Naive thymus-derived CD8-positive, alpha-beta T cell (primary cell): ENCODE measurements around the gene NXF1. TPM values are rescaled to one million over a fixed set of nuclear protein-coding genes. Genes with fewer than 3 reads are reported as not detected.
"Not testable (repeated sequence)": the region's sequence is repeated elsewhere in the genome, so short reads cannot be mapped to it uniquely, and the experiment has no call there.

Source experiments
- ATAC-seq, 2 donors: fragments of 150-1000 bp; cut with Tn5 transposase in 1 of 2; sonication (Bioruptor Pico), chemical (Tn5 transposase) in 1 of 2; 1 replicate in 1 of 2; 2 replicates in 1 of 2; pipeline ENCODE4 v1.10.0; 2021; ENCODE audit warnings: mild to moderate bottlenecking in 2 of 2, moderate library complexity in 2 of 2
- POLR2A ChIA-PET: fragments of 350-600 bp; sonication (Branson Sonifier 250); formaldehyde crosslinking; loops from one replicate; lab custom pipeline; 2021; ENCODE audit warnings: antibody characterized with exemption; lab: Charles Lee
- DNase-seq, 10 donors: peaks; one replicate each; pipeline versions ENCODE4 v3.0.0 to v3.0.0-alpha.2; 2020 to 2022
- H3K27ac Mint-ChIP-seq, 10 donors: one replicate each; pipeline ENCODE4 v1.8.0; 2020 to 2022; ENCODE audit warnings: mild to moderate bottlenecking in 10 of 10, mixed read lengths in 10 of 10, moderate library complexity in 4 of 10, inconsistent platforms in 1 of 10
- H3K27me3 Mint-ChIP-seq, 5 donors: one replicate each; pipeline ENCODE4 v1.8.0; 2021 to 2022; ENCODE audit warnings: mixed read lengths in 5 of 5
- H3K36me3 Mint-ChIP-seq, 3 donors: one replicate each; pipeline ENCODE4 v1.8.0; 2020 to 2022; ENCODE audit warnings: mixed read lengths in 3 of 3, mild to moderate bottlenecking in 2 of 3, inconsistent platforms in 1 of 3
- H3K4me1 Mint-ChIP-seq, 4 donors: one replicate each; pipeline ENCODE4 v1.8.0; 2021 to 2022; ENCODE audit warnings: mixed read lengths in 4 of 4
- H3K4me3 Mint-ChIP-seq, 10 donors: one replicate each; pipeline ENCODE4 v1.8.0; 2020 to 2022; ENCODE audit warnings: mild to moderate bottlenecking in 10 of 10, mixed read lengths in 10 of 10, moderate library complexity in 6 of 10, inconsistent platforms in 1 of 10
- H3K9me3 Mint-ChIP-seq, 9 donors: one replicate each; pipeline ENCODE4 v1.8.0; 2020 to 2022; ENCODE audit warnings: mixed read lengths in 9 of 9, mild to moderate bottlenecking in 3 of 9, inconsistent platforms in 1 of 9, moderate library complexity in 1 of 9
- microRNA-seq: library from miRNA; unstranded; fragments of <30 nt; microRNA quantifications from one replicate; pipeline ENCODE4 v1.2.0, GENCODE V29; 2022; ENCODE audit warnings: borderline microRNAs expressed
- polyA plus RNA-seq, 3 donors: library from polyadenylated mRNA; unstranded; fragments of 300-500 nt; fragmentation: Illumina TruSeq; gene quantifications; one replicate each; pipeline ENCODE4 v1.2.3, GENCODE V29; 2021
- total RNA-seq, 8 experiments: library from RNA in 2 of 8; stranded (reverse) in 2 of 8; gene quantifications; one replicate each; pipeline ENCODE4 v1.2.3 and lab custom pipeline; 2021 to 2026

The NXF1 gene
- total and polyA plus RNA-seq, 5 experiments from 2014 or later: 38.4 to 191 (median 82.9) TPM

DNA sequence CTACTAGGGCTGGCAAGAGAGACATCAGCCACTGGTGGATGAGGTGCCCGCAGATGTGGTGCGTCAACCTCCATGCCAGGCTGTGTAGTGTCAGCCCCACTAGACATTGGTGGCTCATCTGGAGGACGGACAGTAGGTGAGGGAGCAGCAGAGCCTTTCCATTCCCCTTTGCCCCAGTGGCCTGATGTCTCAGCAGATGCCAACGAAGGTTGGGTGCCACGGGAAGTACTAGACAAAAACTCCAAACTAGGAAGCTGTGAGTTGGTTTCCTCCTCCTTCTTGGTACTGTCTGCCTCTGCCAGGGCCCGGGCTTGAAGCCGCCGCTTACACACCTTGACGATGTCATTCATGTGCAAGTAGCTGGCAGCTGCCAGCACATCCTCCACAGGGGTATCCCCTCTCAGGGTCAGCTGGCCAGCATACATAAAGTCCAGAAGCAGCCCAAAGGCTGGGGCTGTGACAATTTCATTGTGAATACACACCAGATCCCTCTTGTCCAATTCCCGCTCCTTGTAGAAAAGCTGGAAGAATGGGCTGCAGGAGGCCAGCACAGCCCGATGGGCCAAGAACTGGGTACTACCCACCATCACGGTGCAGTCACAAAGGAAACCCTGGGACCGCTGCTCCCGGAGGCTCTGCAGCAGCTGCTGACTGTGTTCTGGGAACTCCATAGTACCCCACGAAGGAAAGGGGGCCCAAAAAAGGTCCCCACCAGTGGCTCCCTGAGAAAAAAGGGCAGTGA, 52.1 kb downstream of the NXF1 start:
- no peaks in the 10 kb centered on the region for H3K9me3 Mint-ChIP-seq
- DNase-seq: no peak
- POLR2A ChIA-PET: interaction anchor here (0.5 to 6.6 kb wide), 42 partner anchors 9 to 1488 kb away, joined by 3 to 165 read pairs (median 8); partner anchors contain the start of genes B3GAT3, BSCL2, C11orf98 and CSKMT

DNA sequence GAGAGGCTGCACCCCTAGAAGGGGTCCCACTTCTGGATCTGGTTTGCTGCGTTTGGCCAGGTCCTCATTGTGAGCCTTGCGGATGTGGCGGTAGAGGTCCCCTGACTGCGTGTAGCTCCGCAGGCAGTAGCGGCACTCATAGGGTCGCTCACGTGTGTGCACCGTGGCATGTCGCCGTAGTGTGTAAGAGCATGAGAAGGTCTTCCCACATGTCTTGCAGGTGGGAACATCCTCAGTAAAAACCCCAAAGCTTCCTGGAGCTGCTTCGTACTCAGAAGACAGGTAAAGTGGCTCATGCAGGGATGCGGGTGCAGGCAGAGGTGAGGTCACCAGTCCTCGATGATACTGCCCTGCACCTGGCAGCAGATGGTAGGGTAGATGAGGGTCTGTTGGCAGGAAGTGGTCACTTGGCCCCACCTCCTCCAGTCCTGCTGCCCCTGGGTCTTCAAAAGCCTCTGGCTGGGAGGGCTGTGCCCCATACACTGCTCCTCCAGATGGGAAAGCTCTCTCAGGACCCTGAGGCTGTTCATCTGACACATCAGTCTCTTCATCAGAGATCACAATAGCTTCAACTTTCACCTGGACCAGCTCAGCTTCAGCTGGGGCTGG, 53.0 kb downstream of the NXF1 start:
- POLR2A ChIA-PET: interaction anchor here (0.6 to 6.6 kb wide), 14 partner anchors 9 to 161 kb away, joined by 3 to 165 read pairs (median 16); partner anchors contain the start of genes BSCL2, C11orf98, GNG3 and HNRNPUL2
- Mint-ChIP-seq H3K27me3 (no peaks in the 10 kb centered on the region), H3K4me3 (peak overlapping the region in 8 of 10 donors; percentile 36 to 97 (median 78)), H3K27ac (peak overlapping the region in 5 of 10 donors; percentile 66 to 99 (median 76)), H3K9me3 (no peaks in the 10 kb centered on the region), H3K36me3 (peaks cover 0 to 22% (median 0%) of the 10 kb centered on the region in 3 donors), H3K4me1 (peaks cover 11 to 49% (median 31%) of the 10 kb centered on the region in 4 donors)
- ATAC-seq (no peak), DNase-seq (no peak)

More for the DNA sequence above, 52.1 kb downstream of the NXF1 start:
- Mint-ChIP-seq H3K27me3 (no peaks in the 10 kb centered on the region), H3K4me1 (peaks cover 11 to 47% (median 31%) of the 10 kb centered on the region in 4 donors), H3K4me3 (peak overlapping the region; percentile 91 to 100 (median 97)), H3K36me3 (peaks cover 0 to 20% (median 0%) of the 10 kb centered on the region in 3 donors), H3K27ac (peak overlapping the region; percentile 88 to 100 (median 99))
- no peak for ATAC-seq

DNA sequence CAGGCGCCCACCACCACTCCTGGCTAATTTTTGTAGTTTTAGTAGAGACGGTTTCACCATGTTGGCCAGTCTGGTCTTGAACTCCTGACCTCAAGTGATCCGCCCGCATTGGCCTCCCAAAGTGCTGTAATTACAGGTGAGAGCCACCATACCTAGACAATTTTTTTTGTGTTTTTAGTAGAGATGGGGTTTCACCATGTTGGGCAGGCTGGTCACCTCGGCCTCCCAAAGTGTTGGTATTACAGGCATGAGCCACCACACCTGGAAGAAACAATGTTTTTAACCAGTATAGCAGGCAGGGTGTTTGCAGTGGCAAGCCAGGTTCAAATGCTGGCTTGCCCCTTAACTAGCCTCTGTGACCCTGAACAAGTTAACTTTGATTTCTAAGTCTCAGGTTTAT, 55.3 kb downstream of the NXF1 start:
- not testable (repeated sequence) for H3K4me3 Mint-ChIP-seq, DNase-seq, H3K27me3 Mint-ChIP-seq, ATAC-seq, H3K9me3 Mint-ChIP-seq
- POLR2A ChIA-PET: interaction anchor here (0.7 to 6.6 kb wide), 4 partner anchors 12 to 91 kb away, joined by 5 to 165 read pairs (median 12); partner anchors contain the start of genes HNRNPUL2, POLR2G and TTC9C
- peaks cover 0 to 22% (median 0%) of the 10 kb centered on the region in 3 donors for H3K36me3 Mint-ChIP-seq
- H3K27ac Mint-ChIP-seq: peak overlapping the region in 1 of 10 donors; percentile 27
- H3K4me1 Mint-ChIP-seq: peaks cover 11 to 46% (median 31%) of the 10 kb centered on the region in 4 donors

DNA sequence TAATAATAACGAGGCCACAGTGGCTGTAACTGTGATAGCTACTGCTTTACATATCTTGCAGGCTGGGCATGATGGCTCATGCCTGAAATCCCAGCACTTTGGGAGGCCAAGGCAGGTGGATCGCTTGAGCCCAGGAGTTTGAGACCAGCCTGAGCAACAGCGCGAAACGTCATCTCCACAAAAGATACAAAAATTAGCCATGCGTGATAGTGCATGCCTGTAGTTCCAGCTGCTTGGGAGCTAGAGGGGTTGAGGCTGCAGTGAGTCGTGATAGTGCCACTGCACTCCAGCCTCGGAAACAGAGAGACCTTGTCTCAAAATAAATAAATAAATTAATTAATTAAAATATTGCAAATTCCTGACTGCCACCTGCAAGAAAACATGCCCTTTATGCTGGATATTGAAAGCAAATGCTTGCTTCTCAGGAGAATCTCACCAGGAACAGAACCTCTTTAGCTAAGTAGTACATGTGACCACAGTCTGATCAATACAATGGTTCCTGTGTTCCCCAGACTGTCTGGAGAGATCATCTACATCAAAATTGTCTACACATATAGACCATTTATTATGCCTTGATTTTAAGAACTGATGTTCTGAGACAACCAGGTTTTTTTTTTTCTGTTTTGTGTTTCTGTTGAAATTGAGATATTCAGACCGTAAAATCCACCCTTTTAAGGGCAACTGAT, 57.6 kb downstream of the NXF1 start:
- no peak for ATAC-seq
- no peaks in the 10 kb centered on the region for H3K9me3 Mint-ChIP-seq
- peaks cover 7 to 33% (median 16%) of the 10 kb centered on the region in 4 donors for H3K4me1 Mint-ChIP-seq
- peak overlapping the region in 1 of 10 donors; percentile 9 for H3K27ac Mint-ChIP-seq
- peaks cover 0 to 22% (median 0%) of the 10 kb centered on the region in 3 donors for H3K36me3 Mint-ChIP-seq
- no peaks in the 10 kb centered on the region for H3K27me3 Mint-ChIP-seq
- POLR2A ChIA-PET: interaction anchor here (0.6 to 1.3 kb wide), 4 partner anchors 9 to 108 kb away, joined by 3 to 7 read pairs (median 5); partner anchors contain the start of genes HNRNPUL2 and TTC9C
- no peak overlapping the region for H3K4me3 Mint-ChIP-seq
- no peak for DNase-seq

Small RNA genes within 50 kb of the gene (microRNA-seq; reads per million reads assigned to microRNA genes)
- gene MIR6514 (not detected), gene MIR6748 (not detected)

Other genes starting within 250 kb of the NXF1 start
- gene EEF1G, start 231.5 kb downstream of the NXF1 start, total RNA-seq: 1,000 to 10,000 TPM; 2,038 to 2,092 TPM
- 1,000 to 10,000 TPM; 1,637 to 2,152 (median 1,960) TPM for gene EEF1G, start 231.5 kb downstream of the NXF1 start, polyA plus RNA-seq
- 10 to 100 TPM; 46.4 to 50.9 TPM for gene TUT1, start 213.9 kb downstream of the NXF1 start, total RNA-seq
- gene TUT1, start 213.9 kb downstream of the NXF1 start, polyA plus RNA-seq: 10 to 100 TPM; 12.8 to 24.4 (median 16.9) TPM
- gene MTA2, start 203.6 kb downstream of the NXF1 start, total RNA-seq: 100 to 1,000 TPM; 170 to 178 TPM
- gene MTA2, start 203.6 kb downstream of the NXF1 start, polyA plus RNA-seq: 10 to 100 TPM; 15.8 to 32.6 (median 21.5) TPM
- 100 to 1,000 TPM; 251 to 255 TPM for gene EML3, start 192.7 kb downstream of the NXF1 start, total RNA-seq
- gene EML3, start 192.7 kb downstream of the NXF1 start, polyA plus RNA-seq: 10 to 100 TPM; 14.8 to 23.7 (median 15.7) TPM
- gene ROM1, start 192.2 kb downstream of the NXF1 start, total RNA-seq: 1 to 10 TPM; 5.4 to 6.1 TPM
- gene ROM1, start 192.2 kb downstream of the NXF1 start, polyA plus RNA-seq: 1 to 10 TPM in 2 of 3 donors, under 1 TPM in 1; 0.82 to 1.9 (median 1.8) TPM
- gene B3GAT3, start 183.5 kb downstream of the NXF1 start, total RNA-seq: 10 to 100 TPM; 79.8 to 83.8 TPM
- 10 to 100 TPM; 35.6 to 51.3 (median 40.3) TPM for gene B3GAT3, start 183.5 kb downstream of the NXF1 start, polyA plus RNA-seq
- gene GANAB, start 158.8 kb downstream of the NXF1 start, total RNA-seq: 100 to 1,000 TPM; 326 to 327 TPM
- gene GANAB, start 158.8 kb downstream of the NXF1 start, polyA plus RNA-seq: 100 to 1,000 TPM; 171 to 197 (median 174) TPM
- gene INTS5, start 152.1 kb downstream of the NXF1 start, total RNA-seq: 10 to 100 TPM; 25.8 to 27.4 TPM
- 10 to 100 TPM; 27.7 to 58.3 (median 45.6) TPM for gene INTS5, start 152.1 kb downstream of the NXF1 start, polyA plus RNA-seq
- gene C11orf98, start 140.2 kb downstream of the NXF1 start, total RNA-seq: 10 to 100 TPM; 51.8 to 58.0 TPM
- gene C11orf98, start 140.2 kb downstream of the NXF1 start, polyA plus RNA-seq: 100 to 1,000 TPM in 2 of 3 donors, 10 to 100 TPM in 1; 99.9 to 149 (median 117) TPM
- gene CSKMT, start 140.1 kb downstream of the NXF1 start, total RNA-seq: 10 to 100 TPM; 43.6 to 45.0 TPM
- gene CSKMT, start 140.1 kb downstream of the NXF1 start, polyA plus RNA-seq: 1 to 10 TPM; 1.8 to 3.7 (median 3.4) TPM
- gene UQCC3, start 133.8 kb downstream of the NXF1 start, total RNA-seq: 1 to 10 TPM; 5.4 to 6.6 TPM
- 1 to 10 TPM; 9.1 to 9.7 (median 9.6) TPM for gene UQCC3, start 133.8 kb downstream of the NXF1 start, polyA plus RNA-seq
- gene LBHD1, start 133.2 kb downstream of the NXF1 start, total RNA-seq: 10 to 100 TPM; 29.5 to 30.9 TPM
- gene LBHD1, start 133.2 kb downstream of the NXF1 start, polyA plus RNA-seq: 1 to 10 TPM; 2.4 to 8.3 (median 4.4) TPM
- gene UBXN1, start 126.4 kb downstream of the NXF1 start, total RNA-seq: 100 to 1,000 TPM; 214 to 218 TPM
- gene UBXN1, start 126.4 kb downstream of the NXF1 start, polyA plus RNA-seq: 100 to 1,000 TPM; 188 to 219 (median 218) TPM
- under 1 TPM in 1 of 2 experiments, not detected in 1; 0.36 TPM for gene LRRN4CL, start 115.9 kb downstream of the NXF1 start, total RNA-seq
- not detected for gene LRRN4CL, start 115.9 kb downstream of the NXF1 start, polyA plus RNA-seq
- gene BSCL2, start 98.0 kb downstream of the NXF1 start, total RNA-seq: 10 to 100 TPM; 37.0 to 50.7 TPM
- gene BSCL2, start 98.0 kb downstream of the NXF1 start, polyA plus RNA-seq: 10 to 100 TPM; 58.2 to 65.0 (median 58.8) TPM
- not detected for gene GNG3, start 97.8 kb downstream of the NXF1 start, total RNA-seq
- gene GNG3, start 97.8 kb downstream of the NXF1 start, polyA plus RNA-seq: under 1 TPM in 1 of 3 donors, not detected in 2; 0.27 TPM
- 10 to 100 TPM; 81.6 to 84.0 TPM for gene HNRNPUL2, start 78.0 kb downstream of the NXF1 start, total RNA-seq
- gene HNRNPUL2, start 78.0 kb downstream of the NXF1 start, polyA plus RNA-seq: 1 to 10 TPM in 2 of 3 donors, under 1 TPM in 1; 0.99 to 3.0 (median 1.0) TPM
- gene TTC9C, start 77.0 kb downstream of the NXF1 start, total RNA-seq: 10 to 100 TPM; 46.1 to 47.6 TPM
- 10 to 100 TPM in 2 of 3 donors, 1 to 10 TPM in 1; 8.5 to 18.8 (median 15.4) TPM for gene TTC9C, start 77.0 kb downstream of the NXF1 start, polyA plus RNA-seq
- gene ZBTB3, start 51.3 kb downstream of the NXF1 start, total RNA-seq: 10 to 100 TPM; 27.3 to 27.6 TPM
- 1 to 10 TPM; 2.1 to 6.7 (median 3.6) TPM for gene ZBTB3, start 51.3 kb downstream of the NXF1 start, polyA plus RNA-seq
- 10 to 100 TPM; 87.8 to 94.0 TPM for gene POLR2G, start 43.9 kb downstream of the NXF1 start, total RNA-seq
- 100 to 1,000 TPM; 255 to 266 (median 259) TPM for gene POLR2G, start 43.9 kb downstream of the NXF1 start, polyA plus RNA-seq
- gene TAF6L, start 34.0 kb downstream of the NXF1 start, total RNA-seq: 10 to 100 TPM; 28.6 to 34.9 TPM
- gene TAF6L, start 34.0 kb downstream of the NXF1 start, polyA plus RNA-seq: 10 to 100 TPM in 1 of 3 donors, 1 to 10 TPM in 2; 8.7 to 10.8 (median 8.9) TPM
- 10 to 100 TPM; 66.2 to 71.5 TPM for gene TMEM179B, start 18.0 kb downstream of the NXF1 start, total RNA-seq
- 100 to 1,000 TPM; 109 to 126 (median 122) TPM for gene TMEM179B, start 18.0 kb downstream of the NXF1 start, polyA plus RNA-seq
- 10 to 100 TPM; 15.0 to 16.5 TPM for gene TMEM223, start 13.4 kb downstream of the NXF1 start, total RNA-seq
- gene TMEM223, start 13.4 kb downstream of the NXF1 start, polyA plus RNA-seq: 10 to 100 TPM; 39.1 to 57.8 (median 45.5) TPM
- 10 to 100 TPM; 55.6 to 61.7 TPM for gene STX5, start 26.6 kb upstream of the NXF1 start, total RNA-seq
- 10 to 100 TPM; 25.4 to 30.4 (median 26.2) TPM for gene STX5, start 26.6 kb upstream of the NXF1 start, polyA plus RNA-seq
- gene TEX54, start 27.4 kb upstream of the NXF1 start, total RNA-seq: under 1 TPM; 0.88 to 0.91 TPM
- gene TEX54, start 27.4 kb upstream of the NXF1 start, polyA plus RNA-seq: 1 to 10 TPM; 1.6 to 2.2 (median 1.7) TPM
- gene WDR74, start 34.1 kb upstream of the NXF1 start, total RNA-seq: 100 to 1,000 TPM; 129 to 130 TPM
- gene WDR74, start 34.1 kb upstream of the NXF1 start, polyA plus RNA-seq: 10 to 100 TPM; 35.7 to 64.0 (median 49.4) TPM
- 100 to 1,000 TPM; 352 to 353 TPM for gene SLC3A2, start 75.5 kb upstream of the NXF1 start, total RNA-seq
- gene SLC3A2, start 75.5 kb upstream of the NXF1 start, polyA plus RNA-seq: 100 to 1,000 TPM; 119 to 164 (median 125) TPM
- not detected for gene CHRM1, start 115.9 kb upstream of the NXF1 start, total RNA-seq
- not detected for gene CHRM1, start 115.9 kb upstream of the NXF1 start, polyA plus RNA-seq
- not detected for gene SLC22A6, start 179.5 kb upstream of the NXF1 start, total RNA-seq
- not detected for gene SLC22A6, start 179.5 kb upstream of the NXF1 start, polyA plus RNA-seq
- gene SLC22A8, start 210.4 kb upstream of the NXF1 start, total RNA-seq: not detected
- not detected for gene SLC22A8, start 210.4 kb upstream of the NXF1 start, polyA plus RNA-seq